GM21360 (cell line): ENCODE data around the gene SIL1.
"Not testable (repeated sequence)": the region's sequence is repeated elsewhere in the genome, so short reads cannot be mapped to it uniquely, and the experiment has no call there.

Experiments used
- ATAC-seq: cut with Tn5 transposase; IDR thresholded peaks from one replicate; pipeline ENCODE4 v1.9.1; 2021; ENCODE audit warnings: mild to moderate bottlenecking, moderate library complexity; ENCODE audit not compliant: unreplicated experiment

Gene SIL1

GRCh38 chr5:139038613-139039305, 159.4 kb downstream of the SIL1 start:
- ATAC-seq = no peak

GRCh38 chr5:139037732-139038131, 160.4 kb downstream of the SIL1 start:
- no peak for ATAC-seq

- not testable (repeated sequence) for ATAC-seq
Observed at GRCh38 chr5:139036332-139036731, 161.8 kb downstream of the SIL1 start.

- no peak for ATAC-seq
Observed at GRCh38 chr5:139027150-139027549, 171.0 kb downstream of the SIL1 start.

GRCh38 chr5:139025651-139026050, 172.5 kb downstream of the SIL1 start:
- ATAC-seq = no peak

- ATAC-seq = no peak
Observed at GRCh38 chr5:139023286-139023685, 174.9 kb downstream of the SIL1 start.

GRCh38 chr5:139022528-139022927, 175.6 kb downstream of the SIL1 start:
- ATAC-seq = no peak

- no peak for ATAC-seq
Observed at GRCh38 chr5:139021346-139021745, 176.8 kb downstream of the SIL1 start.

GRCh38 chr5:139019880-139020279, 178.3 kb downstream of the SIL1 start:
- no peak for ATAC-seq

GRCh38 chr5:139019211-139019610, 179.0 kb downstream of the SIL1 start:
- ATAC-seq = no peak

GRCh38 chr5:139017624-139018023, 180.5 kb downstream of the SIL1 start:
- no peak for ATAC-seq

GRCh38 chr5:139016186-139016585, 182.0 kb downstream of the SIL1 start:
- no peak for ATAC-seq

- no peak for ATAC-seq
Observed at GRCh38 chr5:139014726-139015125, 183.4 kb downstream of the SIL1 start.

- ATAC-seq = no peak
Observed at GRCh38 chr5:139012176-139012575, 186.0 kb downstream of the SIL1 start.

- ATAC-seq = not testable (repeated sequence)
Observed at GRCh38 chr5:139011156-139011555, 187.0 kb downstream of the SIL1 start.

- ATAC-seq = no peak
Observed at GRCh38 chr5:139004374-139005307, 193.5 kb downstream of the SIL1 start.

GRCh38 chr5:138999674-139000073, 198.5 kb downstream of the SIL1 start:
- ATAC-seq = no peak

- no peak for ATAC-seq
Observed at GRCh38 chr5:138998521-138998920, 199.6 kb downstream of the SIL1 start.

- no peak for ATAC-seq
Observed at GRCh38 chr5:138996120-138996519, 202.0 kb downstream of the SIL1 start.

GRCh38 chr5:138990986-138991590, 207.1 kb downstream of the SIL1 start:
- no peak for ATAC-seq

GRCh38 chr5:138989720-138990119, 208.4 kb downstream of the SIL1 start:
- no peak for ATAC-seq
